NCI-H510A (cell line): ENCODE measurements around the gene NELFB.

ENCODE experiments used
- DNase-seq: peaks from one replicate; lab custom pipeline; 2025; lab: John Stamatoyannopoulos, UW

Gene NELFB

GRCh38 chr9:137314561-137315560, 59.7 kb downstream of the NELFB start:
- no peak for DNase-seq

- no peak for DNase-seq
These were observed 60.5 kb downstream of the NELFB start for GRCh38 chr9:137315581-137316011.

- DNase-seq, result peak; percentile 47
These were observed 61.2 kb downstream of the NELFB start for GRCh38 chr9:137316012-137316981.

GRCh38 chr9:137317021-137317717, 62.0 kb downstream of the NELFB start:
- DNase-seq, result no peak

GRCh38 chr9:137317718-137318511, 62.8 kb downstream of the NELFB start:
- DNase-seq, result no peak

GRCh38 chr9:137318602-137319001, 63.5 kb downstream of the NELFB start:
- no peak for DNase-seq

- no peak for DNase-seq
These were observed 64.0 kb downstream of the NELFB start for GRCh38 chr9:137319011-137319738.

- DNase-seq, result no peak
These were observed 64.8 kb downstream of the NELFB start for GRCh38 chr9:137319739-137320551.

- no peak for DNase-seq
These were observed 65.6 kb downstream of the NELFB start for GRCh38 chr9:137320555-137321384.

- no peak for DNase-seq
These were observed 66.7 kb downstream of the NELFB start for GRCh38 chr9:137321726-137322361.
